Pulmonary artery endothelial cell (primary cell): ENCODE data around the gene CACNA1C. TPM values are rescaled to one million over a fixed set of nuclear protein-coding genes. Genes with fewer than 3 reads are reported as not detected.

ENCODE experiments used
- DNase-seq: peaks from one replicate; pipeline ENCODE4 v3.0.0-alpha.2; 2011; ENCODE audit warnings: low read depth, low spot score
- total RNA-seq: library from RNA; depleted of rRNA; stranded (reverse); fragments of >200 nt; gene quantifications from 2 replicates; pipeline ENCODE4 v1.2.3, GENCODE V29; 2014

Gene CACNA1C
- total RNA-seq, 1 donor from 2014 or later = not detected

- DNase-seq = no peak
Measured at GRCh38 chr12:2541631-2542204, 488.9 kb downstream of the CACNA1C start.

GRCh38 chr12:2543801-2544200 lies 491.0 kb downstream of the CACNA1C start:
- no peak for DNase-seq

GRCh38 chr12:2544230-2544629 lies 491.4 kb downstream of the CACNA1C start:
- DNase-seq = no peak

GRCh38 chr12:2547273-2548044 lies 494.7 kb downstream of the CACNA1C start:
- DNase-seq = no peak

- no peak for DNase-seq
Measured at GRCh38 chr12:2548081-2548480, 495.3 kb downstream of the CACNA1C start.

- DNase-seq = no peak
Measured at GRCh38 chr12:2550561-2551411, 498.0 kb downstream of the CACNA1C start.

- no peak for DNase-seq
Measured at GRCh38 chr12:2551412-2551900, 498.7 kb downstream of the CACNA1C start.

- DNase-seq = no peak
Measured at GRCh38 chr12:2552000-2552756, 499.4 kb downstream of the CACNA1C start.

- no peak for DNase-seq
Measured at GRCh38 chr12:2553388-2554126, 500.8 kb downstream of the CACNA1C start.

GRCh38 chr12:2555487-2556082 lies 502.8 kb downstream of the CACNA1C start:
- no peak for DNase-seq

- no peak for DNase-seq
Measured at GRCh38 chr12:2557597-2557996, 504.8 kb downstream of the CACNA1C start.

- no peak for DNase-seq
Measured at GRCh38 chr12:2559931-2560330, 507.1 kb downstream of the CACNA1C start.

- no peak for DNase-seq
Measured at GRCh38 chr12:2560356-2560755, 507.6 kb downstream of the CACNA1C start.

GRCh38 chr12:2561367-2561766 lies 508.6 kb downstream of the CACNA1C start:
- DNase-seq = no peak

- no peak for DNase-seq
Measured at GRCh38 chr12:2562400-2562799, 509.6 kb downstream of the CACNA1C start.

GRCh38 chr12:2563709-2564108 lies 510.9 kb downstream of the CACNA1C start:
- no peak for DNase-seq

- DNase-seq = no peak
Measured at GRCh38 chr12:2566161-2566560, 513.4 kb downstream of the CACNA1C start.

GRCh38 chr12:2567711-2568110 lies 514.9 kb downstream of the CACNA1C start:
- no peak for DNase-seq

- DNase-seq = no peak
Measured at GRCh38 chr12:2570562-2570961, 517.8 kb downstream of the CACNA1C start.

GRCh38 chr12:2574355-2574935 lies 521.7 kb downstream of the CACNA1C start:
- no peak for DNase-seq
